ENCODE results near the gene AP3S2. TPM values are rescaled to one million over a fixed set of nuclear protein-coding genes. Genes with fewer than 3 reads are reported as not detected.
A peak's percentile ranks its signal among the peaks of the same experiment; 100 is the strongest.

AP3S2 gene
- polyA plus RNA-seq, 3 donors, result 30.8 to 41.2 (median 32.4) TPM

DNA sequence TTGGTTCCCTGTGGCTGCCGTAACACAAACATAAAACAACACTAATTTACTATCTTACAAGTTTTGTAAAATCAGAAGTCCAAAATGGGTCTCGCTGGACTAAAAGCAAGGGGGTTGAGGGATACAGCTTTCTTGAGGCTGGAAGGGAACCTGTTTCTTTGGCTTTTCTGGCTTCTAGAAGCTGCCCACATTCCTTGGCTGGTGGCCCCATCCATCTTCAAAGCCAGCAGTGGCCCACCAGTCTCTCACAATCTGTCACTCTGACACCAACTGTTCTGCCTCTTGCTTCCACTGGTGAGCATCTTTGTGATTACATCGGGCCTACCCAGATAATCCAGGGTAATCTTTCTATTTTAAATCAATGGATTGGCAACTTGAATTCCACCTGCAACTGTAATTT, 78.0 kb downstream of the AP3S2 start:
- Mint-ChIP-seq H3K4me3 (peak overlapping the region; percentile 91 to 93), H3K27me3 (ENCODE audit: low read depth in 3 of 3) (peaks cover 0 to 24% (median 13%) of the 10 kb centered on the region in 3 donors), H3K4me1 (peaks cover 37% of the 10 kb centered on the region), H3K9me3 (peaks cover 2 to 13% (median 5%) of the 10 kb centered on the region in 7 donors), H3K27ac (peak overlapping the region in 6 of 7 donors; percentile 85 to 96 (median 89)), H3K36me3 (peaks cover 18 to 20% of the 10 kb centered on the region in 2 donors)
- H3K36me3 ChIP-seq (replicated peaks in 1 of 2; ENCODE audit: control insufficient read depth in 1 of 2, insufficient read depth in 2 of 2, low read length in 2 of 2), result peaks cover 1 to 5% of the 10 kb centered on the region in 2 donors
- TF ChIP-seq, protein P1, sequence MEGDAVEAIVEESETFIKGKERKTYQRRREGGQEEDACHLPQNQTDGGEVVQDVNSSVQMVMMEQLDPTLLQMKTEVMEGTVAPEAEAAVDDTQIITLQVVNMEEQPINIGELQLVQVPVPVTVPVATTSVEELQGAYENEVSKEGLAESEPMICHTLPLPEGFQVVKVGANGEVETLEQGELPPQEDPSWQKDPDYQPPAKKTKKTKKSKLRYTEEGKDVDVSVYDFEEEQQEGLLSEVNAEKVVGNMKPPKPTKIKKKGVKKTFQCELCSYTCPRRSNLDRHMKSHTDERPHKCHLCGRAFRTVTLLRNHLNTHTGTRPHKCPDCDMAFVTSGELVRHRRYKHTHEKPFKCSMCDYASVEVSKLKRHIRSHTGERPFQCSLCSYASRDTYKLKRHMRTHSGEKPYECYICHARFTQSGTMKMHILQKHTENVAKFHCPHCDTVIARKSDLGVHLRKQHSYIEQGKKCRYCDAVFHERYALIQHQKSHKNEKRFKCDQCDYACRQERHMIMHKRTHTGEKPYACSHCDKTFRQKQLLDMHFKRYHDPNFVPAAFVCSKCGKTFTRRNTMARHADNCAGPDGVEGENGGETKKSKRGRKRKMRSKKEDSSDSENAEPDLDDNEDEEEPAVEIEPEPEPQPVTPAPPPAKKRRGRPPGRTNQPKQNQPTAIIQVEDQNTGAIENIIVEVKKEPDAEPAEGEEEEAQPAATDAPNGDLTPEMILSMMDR (IDR thresholded peaks at IDR 0.05), result no peak
- H3K9ac ChIP-seq (ENCODE audit: insufficient read depth, low read length, poor library complexity, severe bottlenecking), result no peak overlapping the region
- 83% methylated on average over 1 of the region's 3 CpGs for WGBS (ENCODE audit: insufficient coverage)
- H3K4me1 ChIP-seq (ENCODE audit: control insufficient read depth in 1 of 2, insufficient read depth in 2 of 2, low read length in 2 of 2), result peaks cover 36 to 47% of the 10 kb centered on the region in 2 donors
- H4K20me1 ChIP-seq (ENCODE audit: insufficient read depth, low read length), result peaks cover 33% of the 10 kb centered on the region
- H3K27me3 ChIP-seq (ENCODE audit: control insufficient read depth in 2 of 2, insufficient read depth in 2 of 2, low read length in 2 of 2), result no peaks in the 10 kb centered on the region
- no peak for DNase-seq
- intact Hi-C loops (cut with micrococcal nuclease), result no loop called here
- no peak overlapping the region for H3K4me3 ChIP-seq (replicated peaks in 1 of 3; ENCODE audit: low read depth in 2 of 3, low read length in 3 of 3)
- no peaks in the 10 kb centered on the region for H3K9me3 ChIP-seq (replicated peaks in 1 of 2; ENCODE audit: control insufficient read depth in 1 of 2, insufficient read depth in 1 of 2, low read length in 2 of 2)
- peak overlapping the region in 1 of 2 donors; percentile 98 for H3K27ac ChIP-seq (ENCODE audit: low read depth in 1 of 2, low read length in 2 of 2)
- H2AFZ ChIP-seq (ENCODE audit: insufficient read depth, low read depth, low read length, poor library complexity, severe bottlenecking), result no peak overlapping the region
- no peak overlapping the region for H3K4me2 ChIP-seq (replicated peaks; ENCODE audit: extremely low read depth, low read length, poor library complexity, severe bottlenecking)
- H3K79me2 ChIP-seq (ENCODE audit: insufficient read depth, low read length), result peaks cover 36% of the 10 kb centered on the region

DNA sequence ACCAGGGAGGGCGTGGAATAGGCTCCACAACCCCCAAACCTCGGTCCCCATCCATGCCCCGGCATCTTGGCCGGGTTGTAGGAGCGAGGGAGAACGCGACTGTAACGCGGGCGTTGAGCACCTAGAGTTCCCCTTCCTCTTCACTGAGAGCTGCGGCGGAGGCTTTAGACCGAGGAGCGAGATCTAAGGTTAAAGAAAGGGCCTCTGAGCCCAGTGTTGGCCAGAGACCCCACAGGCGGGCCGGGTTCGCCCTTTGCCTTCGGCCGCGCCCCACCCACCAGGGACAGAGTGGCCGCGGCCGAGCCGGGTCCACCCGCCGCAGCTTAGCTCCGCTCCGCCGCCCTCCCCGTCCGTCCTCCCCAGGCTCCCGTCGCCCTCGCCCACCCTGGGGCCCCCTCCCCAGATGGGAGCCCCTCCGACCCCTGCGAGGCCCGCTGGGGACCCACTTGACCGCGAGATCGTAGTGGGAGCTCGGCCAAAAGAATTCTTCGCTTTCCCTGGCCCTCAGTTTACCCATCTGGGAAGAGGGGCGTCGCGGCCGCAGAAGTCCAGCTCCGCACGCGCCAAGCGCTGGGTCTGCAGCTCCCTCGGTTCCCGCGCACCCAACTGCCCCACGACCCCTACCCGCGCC, 79.6 kb downstream of the AP3S2 start:
- peaks cover 2 to 16% (median 5%) of the 10 kb centered on the region in 7 donors for H3K9me3 Mint-ChIP-seq
- H3K4me1 Mint-ChIP-seq, result peaks cover 32% of the 10 kb centered on the region
- peaks cover 0 to 24% (median 13%) of the 10 kb centered on the region in 3 donors for H3K27me3 Mint-ChIP-seq (ENCODE audit: low read depth in 3 of 3)
- Histone ChIP-seq H3K4me3 (replicated peaks in 1 of 3; ENCODE audit: low read depth in 2 of 3, low read length in 3 of 3) (peak overlapping the region; percentile 77 to 98 (median 85)), H3K27ac (ENCODE audit: low read depth in 1 of 2, low read length in 2 of 2) (peak overlapping the region; percentile 80 to 98), H3K4me1 (ENCODE audit: control insufficient read depth in 1 of 2, insufficient read depth in 2 of 2, low read length in 2 of 2) (peaks cover 31 to 38% of the 10 kb centered on the region in 2 donors), H4K20me1 (ENCODE audit: insufficient read depth, low read length) (peaks cover 48% of the 10 kb centered on the region), H3K36me3 (replicated peaks in 1 of 2; ENCODE audit: control insufficient read depth in 1 of 2, insufficient read depth in 2 of 2, low read length in 2 of 2) (peaks cover 5 to 16% of the 10 kb centered on the region in 2 donors), H3K79me2 (ENCODE audit: insufficient read depth, low read length) (peaks cover 51% of the 10 kb centered on the region), H3K4me2 (replicated peaks; ENCODE audit: extremely low read depth, low read length, poor library complexity, severe bottlenecking) (peak overlapping the region; percentile 98), H3K27me3 (ENCODE audit: control insufficient read depth in 2 of 2, insufficient read depth in 2 of 2, low read length in 2 of 2) (no peaks in the 10 kb centered on the region), H3K9ac (ENCODE audit: insufficient read depth, low read length, poor library complexity, severe bottlenecking) (peak overlapping the region; percentile 99), H2AFZ (ENCODE audit: insufficient read depth, low read depth, low read length, poor library complexity, severe bottlenecking) (no peak overlapping the region), H3K9me3 (replicated peaks in 1 of 2; ENCODE audit: control insufficient read depth in 1 of 2, insufficient read depth in 1 of 2, low read length in 2 of 2) (no peaks in the 10 kb centered on the region)
- WGBS (ENCODE audit: insufficient coverage), result 3% methylated on average over 48 of the region's 56 CpGs
- peak overlapping the region; percentile 86 to 96 (median 90) for H3K27ac Mint-ChIP-seq
- peaks cover 27 to 28% of the 10 kb centered on the region in 2 donors for H3K36me3 Mint-ChIP-seq
- TF ChIP-seq, protein P1 (IDR thresholded peaks at IDR 0.05), result no peak
- peak overlapping the region; percentile 91 to 93 for H3K4me3 Mint-ChIP-seq
- peak; percentile 52 to 63 (median 55) for DNase-seq
- intact Hi-C loops (cut with micrococcal nuclease), result loop anchor here (5.0 kb wide), 5 partner anchors 33 to 258 kb away; no protein-coding TSS in a partner anchor
